K562 (cell line): ENCODE measurements around the gene CRACDL. TPM values are rescaled to one million over a fixed set of nuclear protein-coding genes. Genes with fewer than 3 reads are reported as not detected.

Experiments used
- ATAC-seq: fragments of 200-7000 bp; cut with Tn5 transposase; 3 replicates; pipeline ENCODE4 v1.9.1; 2020; ENCODE audit warnings: moderate library complexity
- BruUV-seq: library from RNA; stranded (reverse); fragments of 400-500 nt; replicated peaks from 2 replicates; lab custom pipeline; 2021; lab: Mats Ljungman, UMichigan
- CTCF ChIA-PET: fragments of 300-600 bp; formaldehyde crosslinking; extraction: SDS; loops from one replicate; lab custom pipeline; 2021; ENCODE audit warnings: low intra/inter-chr PET ratio; lab: Yijun Ruan, JAX
- POLR2A ChIA-PET: fragments of 300-600, 350-650 bp; sonication (Branson Sonifier 250); formaldehyde crosslinking; extraction: SDS; loops from one replicate; lab custom pipeline; 2021; ENCODE audit warnings: antibody characterized with exemption, inconsistent platforms; lab: Yijun Ruan, JAX
- DNase-seq, 4 experiments: peaks; one replicate each; pipeline versions ENCODE4 v3.0.0 to v3.0.0-alpha.2; 2011 to 2018; ENCODE audit warnings: low spot score in 3 of 4, mixed read lengths in 3 of 4; ENCODE audit errors: extremely low read depth in 1 of 4
- FAIRE-seq: peaks from 2 replicates; lab custom pipeline; 2011; peaks lifted over from hg19 to GRCh38; lab: Jason Lieb, UNC
- H2AFZ ChIP-seq: 2 replicates; pipeline ENCODE4 v1.6.0; 2011; ENCODE audit warnings: low read depth, low read length, control low read depth, inconsistent platforms
- H3K27ac ChIP-seq: fragments of 200-600 bp; 3 replicates; pipeline ENCODE4 v1.8.0; 2011; ENCODE audit warnings: low read depth, mild to moderate bottlenecking, control low read depth, inconsistent platforms, low read length, moderate library complexity, mixed read lengths; ENCODE audit errors: extremely low read depth
- H3K27me3 ChIP-seq, 2 experiments: fragments of 300-600 bp in 1 of 2; 2 replicates in 1 of 2; 3 replicates in 1 of 2; pipeline versions ENCODE4 v1.6.0 to v1.8.0; 2011; ENCODE audit warnings: inconsistent platforms in 2 of 2, low read length in 2 of 2, mild to moderate bottlenecking in 1 of 2, mixed read lengths in 1 of 2, moderate library complexity in 1 of 2; ENCODE audit not compliant: control insufficient read depth in 2 of 2, insufficient read depth in 2 of 2
- H3K36me3 ChIP-seq: fragments of 300-600 bp; 3 replicates; pipeline ENCODE4 v1.8.0; 2011; ENCODE audit warnings: mild to moderate bottlenecking, low read length, inconsistent platforms; ENCODE audit not compliant: control insufficient read depth, insufficient read depth
- H3K4me1 ChIP-seq, 2 experiments: fragments of 200-600 bp in 1 of 2; replicated peaks in 1 of 2; 2 replicates in 1 of 2; 3 replicates in 1 of 2; pipeline versions ENCODE4 v1.5.1 to v1.8.0; 2011; ENCODE audit warnings: inconsistent platforms in 2 of 2, low read length in 2 of 2, mild to moderate bottlenecking in 1 of 2, mixed read lengths in 1 of 2, moderate library complexity in 1 of 2; ENCODE audit not compliant: control insufficient read depth in 2 of 2, insufficient read depth in 2 of 2
- H3K4me2 ChIP-seq: 2 replicates; pipeline ENCODE4 v1.6.1; 2011; ENCODE audit warnings: low read length, control low read depth, inconsistent platforms, mixed read lengths; ENCODE audit not compliant: insufficient read depth
- H3K4me3 ChIP-seq: fragments of 200-600 bp; sonication (generic), shearing (Covaris generic); 2 replicates; pipeline ENCODE4 v1.5.1; 2016; ENCODE audit warnings: control low read depth, inconsistent platforms
- H3K79me2 ChIP-seq: fragments of 200-600 bp; 3 replicates; pipeline ENCODE4 v1.8.0; 2011; ENCODE audit warnings: low read length, inconsistent platforms; ENCODE audit not compliant: control insufficient read depth, insufficient read depth
- H3K9ac ChIP-seq, 2 experiments: 2 replicates each; pipeline versions ENCODE4 v1.6.0 to v1.6.1; 2011; ENCODE audit warnings: low read depth in 2 of 2, low read length in 2 of 2, control low read depth in 1 of 2, inconsistent platforms in 1 of 2, mild to moderate bottlenecking in 1 of 2, mixed read lengths in 1 of 2; ENCODE audit not compliant: insufficient read depth in 1 of 2
- H3K9me1 ChIP-seq: one replicate; pipeline ENCODE4 v1.6.0; 2011; ENCODE audit warnings: inconsistent platforms, mild to moderate bottlenecking, low read length, moderate library complexity; ENCODE audit not compliant: control insufficient read depth, insufficient read depth
- H3K9me3 ChIP-seq: replicated peaks from 2 replicates; pipeline ENCODE4 v1.5.1; 2011; ENCODE audit warnings: low read depth, low read length, inconsistent platforms; ENCODE audit not compliant: control insufficient read depth, insufficient read depth
- H4K20me1 ChIP-seq: replicated peaks from 2 replicates; pipeline ENCODE4 v1.6.1; 2011; ENCODE audit warnings: low read length, inconsistent platforms, mixed read lengths; ENCODE audit not compliant: control insufficient read depth, insufficient read depth
- BMI1 ChIP-seq: fragments of 150-350 bp; IDR thresholded peaks from 2 replicates; pipeline ENCODE4 v1.6.1; 2014; ENCODE audit warnings: low read length
- CXXC5 ChIP-seq: fragments of 250-450 bp; sonication (Bioruptor Pico); IDR thresholded peaks from 2 replicates; pipeline ENCODE4 v1.8.0; 2022; ENCODE audit warnings: inconsistent platforms, mild to moderate bottlenecking, moderate library complexity
- KDM1A ChIP-seq, 2 experiments: fragments of 450-650 bp; IDR thresholded peaks; 2 replicates each; pipeline ENCODE4 v1.6.1; 2016; ENCODE audit warnings: mild to moderate bottlenecking in 2 of 2
- KHSRP ChIP-seq: fragments of 450-650 bp; IDR thresholded peaks from 2 replicates; pipeline ENCODE4 v1.6.1; 2017
- KLF1 ChIP-seq: fragments of 450-650 bp; IDR thresholded peaks from 2 replicates; pipeline ENCODE4 v1.6.1; 2016; ENCODE audit warnings: missing genetic modification characterization, missing compliant biosample characterization
- NFATC3 ChIP-seq: fragments of 450-650 bp; IDR thresholded peaks from 2 replicates; pipeline ENCODE4 v1.6.1; 2017; ENCODE audit warnings: mild to moderate bottlenecking
- NKRF ChIP-seq: fragments of 450-650 bp; IDR thresholded peaks from 2 replicates; pipeline ENCODE4 v1.6.1; 2016; ENCODE audit warnings: borderline replicate concordance
- PHTF2 ChIP-seq: fragments of 250-450 bp; sonication (Bioruptor Pico); IDR thresholded peaks from 2 replicates; pipeline ENCODE4 v1.5.0; 2021; ENCODE audit warnings: mild to moderate bottlenecking
- SNAPC5 ChIP-seq: fragments of 250-450 bp; sonication (Bioruptor Pico); IDR thresholded peaks from 2 replicates; pipeline ENCODE4 v1.8.0; 2021; ENCODE audit warnings: moderate library complexity, mild to moderate bottlenecking, inconsistent platforms
- WGBS: fragments of 100-300 bp; shearing (Covaris generic); methylation state at CpG from one replicate; pipeline ENCODE4 v1.1.6; 2016; ENCODE audit warnings: low coverage, mixed read lengths; ENCODE audit not compliant: insufficient coverage; ENCODE audit errors: missing lambda C conversion rate; 5-methylcytosine and 5-hydroxymethylcytosine counted together
- in situ Hi-C: fragments of 300-500 bp; cut with MboI; formaldehyde crosslinking; loops from 4 replicates; pipeline ENCODE4 v1.15.0; 2018; ENCODE audit warnings: inconsistent platforms, mixed read lengths
- intact Hi-C: fragments of 100-400 bp; cut with micrococcal nuclease; formaldehyde crosslinking; loops from 2 replicates; pipeline ENCODE4 v1.14.2; 2022
- polyA plus RNA-seq, 8 experiments: library from polyadenylated mRNA; depleted of rRNA in 4 of 8; stranded (reverse) in 5 of 8; unstranded in 3 of 8; fragments of >200 nt; fragmentation: Nextera tagmentation in 2 of 8; fragmentation: Illumina TruSeq in 1 of 8; extraction: Ambion mirVana in 2 of 8; extraction: Trizol in 1 of 8; gene quantifications; 2 replicates each; pipeline versions ENCODE4 v1.2.1 to v1.2.3, GENCODE V29; 2011 to 2014; ENCODE audit warnings: inconsistent platforms in 1 of 8, missing spikeins in 1 of 8
- total RNA-seq, 7 experiments: library from RNA; depleted of rRNA in 6 of 7; stranded (reverse); fragments of >200 nt in 6 of 7; fragmentation: Illumina TruSeq in 2 of 7; extraction: Trizol in 2 of 7; gene quantifications; 2 replicates each; pipeline versions ENCODE4 v1.2.1 to v1.2.3, GENCODE V29; 2011 to 2021; ENCODE audit warnings: low replicate concordance in 1 of 7
- TF ChIP-seq, protein P1 (sequence below): sonication (generic); formaldehyde crosslinking; IDR thresholded peaks from 2 replicates; pipeline ENCODE4 v1.8.0; 2022; ENCODE audit warnings: mild to moderate bottlenecking, missing genetic modification reagents

Gene CRACDL
- total and polyA plus RNA-seq, 9 of the 15 experiments (the other 6 are each of a cell fraction or from before 2014, with no cell fraction given): not detected

- no peak for FAIRE-seq
- Histone ChIP-seq H3K79me2 (no peaks in the 10 kb centered on the region), H2AFZ (no peak overlapping the region), H3K27ac (no peak overlapping the region), H3K9ac (no peak overlapping the region), H3K27me3 (peaks cover 27 to 55% of the 10 kb centered on the region in 2 experiments), H4K20me1 (peaks cover 6% of the 10 kb centered on the region; the same call in 1 of the 2 replicates), H3K9me1 (no peaks in the 10 kb centered on the region), H3K4me1 (no peaks in the 10 kb centered on the region), H3K4me3 (no peak overlapping the region), H3K4me2 (no peak overlapping the region), H3K9me3 (no peaks in the 10 kb centered on the region), H3K36me3 (no peaks in the 10 kb centered on the region)
- intact Hi-C loops (no loop called here), in situ Hi-C loops (no loop called here)
- ChIA-PET CTCF (no interaction called here), POLR2A (interaction anchor here (1.6 kb wide), 1 partner anchor 10 kb away, joined by 3 read pairs; no protein-coding TSS in a partner anchor)
- TF ChIP-seq CXXC5: no peak
- TF ChIP-seq SNAPC5 (CRISPR knock-in tag): no peak
- no TSS peak for BruUV-seq
- no peak for DNase-seq
- ATAC-seq: no peak
- under 1% methylated on average over 13 of the region's 13 CpGs for WGBS
Observed at GRCh38 chr2:98903767-98904485, 32.1 kb downstream of the CRACDL start.

DNA sequence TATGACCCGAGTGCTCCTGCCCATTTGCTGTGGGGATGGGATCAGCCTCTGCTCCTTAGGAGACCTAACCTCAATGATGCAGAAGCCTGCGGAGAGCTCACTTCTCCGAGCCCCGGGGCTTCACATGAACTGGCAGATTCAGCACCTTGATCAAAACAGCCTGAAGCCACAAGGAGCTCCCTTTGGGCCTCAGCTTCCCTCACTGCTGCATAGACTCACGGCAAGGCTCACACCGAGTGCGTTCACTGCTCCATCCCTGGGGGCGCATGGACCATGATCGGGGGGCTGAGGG is 33.0 kb downstream of the CRACDL start:
- ATAC-seq: no peak
- no peak for TF ChIP-seq NKRF
- no peak for TF ChIP-seq BMI1
- no peak for TF ChIP-seq KLF1 (tag)
- TF ChIP-seq, protein P1, sequence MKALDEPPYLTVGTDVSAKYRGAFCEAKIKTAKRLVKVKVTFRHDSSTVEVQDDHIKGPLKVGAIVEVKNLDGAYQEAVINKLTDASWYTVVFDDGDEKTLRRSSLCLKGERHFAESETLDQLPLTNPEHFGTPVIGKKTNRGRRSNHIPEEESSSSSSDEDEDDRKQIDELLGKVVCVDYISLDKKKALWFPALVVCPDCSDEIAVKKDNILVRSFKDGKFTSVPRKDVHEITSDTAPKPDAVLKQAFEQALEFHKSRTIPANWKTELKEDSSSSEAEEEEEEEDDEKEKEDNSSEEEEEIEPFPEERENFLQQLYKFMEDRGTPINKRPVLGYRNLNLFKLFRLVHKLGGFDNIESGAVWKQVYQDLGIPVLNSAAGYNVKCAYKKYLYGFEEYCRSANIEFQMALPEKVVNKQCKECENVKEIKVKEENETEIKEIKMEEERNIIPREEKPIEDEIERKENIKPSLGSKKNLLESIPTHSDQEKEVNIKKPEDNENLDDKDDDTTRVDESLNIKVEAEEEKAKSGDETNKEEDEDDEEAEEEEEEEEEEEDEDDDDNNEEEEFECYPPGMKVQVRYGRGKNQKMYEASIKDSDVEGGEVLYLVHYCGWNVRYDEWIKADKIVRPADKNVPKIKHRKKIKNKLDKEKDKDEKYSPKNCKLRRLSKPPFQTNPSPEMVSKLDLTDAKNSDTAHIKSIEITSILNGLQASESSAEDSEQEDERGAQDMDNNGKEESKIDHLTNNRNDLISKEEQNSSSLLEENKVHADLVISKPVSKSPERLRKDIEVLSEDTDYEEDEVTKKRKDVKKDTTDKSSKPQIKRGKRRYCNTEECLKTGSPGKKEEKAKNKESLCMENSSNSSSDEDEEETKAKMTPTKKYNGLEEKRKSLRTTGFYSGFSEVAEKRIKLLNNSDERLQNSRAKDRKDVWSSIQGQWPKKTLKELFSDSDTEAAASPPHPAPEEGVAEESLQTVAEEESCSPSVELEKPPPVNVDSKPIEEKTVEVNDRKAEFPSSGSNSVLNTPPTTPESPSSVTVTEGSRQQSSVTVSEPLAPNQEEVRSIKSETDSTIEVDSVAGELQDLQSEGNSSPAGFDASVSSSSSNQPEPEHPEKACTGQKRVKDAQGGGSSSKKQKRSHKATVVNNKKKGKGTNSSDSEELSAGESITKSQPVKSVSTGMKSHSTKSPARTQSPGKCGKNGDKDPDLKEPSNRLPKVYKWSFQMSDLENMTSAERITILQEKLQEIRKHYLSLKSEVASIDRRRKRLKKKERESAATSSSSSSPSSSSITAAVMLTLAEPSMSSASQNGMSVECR (CRISPR knock-in tag): no peak
- no peak for TF ChIP-seq PHTF2 (CRISPR knock-in tag)
- TF ChIP-seq NFATC3: no peak
- no peak for TF ChIP-seq KDM1A (IDR thresholded peaks at IDR 0.05)
- no peak for TF ChIP-seq KHSRP

More for the DNA sequence above, 33.0 kb downstream of the CRACDL start:
- BruUV-seq: no TSS peak
- Histone ChIP-seq H3K79me2 (no peaks in the 10 kb centered on the region), H3K36me3 (no peaks in the 10 kb centered on the region), H4K20me1 (peaks cover 6% of the 10 kb centered on the region; the same call in 1 of the 2 replicates), H3K9me3 (no peaks in the 10 kb centered on the region), H3K9me1 (no peaks in the 10 kb centered on the region), H3K4me1 (no peaks in the 10 kb centered on the region), H2AFZ (no peak overlapping the region), H3K4me3 (no peak overlapping the region), H3K27me3 (peaks cover 28 to 56% of the 10 kb centered on the region in 2 experiments; a peak in 4 of 5 replicates), H3K27ac (no peak overlapping the region), H3K4me2 (no peak overlapping the region), H3K9ac (no peak overlapping the region)
- 5% methylated on average over 7 of the region's 9 CpGs for WGBS
- FAIRE-seq (no peak), DNase-seq (no peak)
- in situ Hi-C loops: no loop called here
- intact Hi-C loops: no loop called here
- ChIA-PET POLR2A (interaction anchor here (0.6 to 1.6 kb wide), 2 partner anchors 11 to 280 kb away, joined by 3 read pairs; no protein-coding TSS in a partner anchor), CTCF (no interaction called here)
